IMR-90 (cell line): Measurements from ENCODE around the gene ZSCAN10. TPM values are rescaled to one million over a fixed set of nuclear protein-coding genes. Genes with fewer than 3 reads are reported as not detected.

Source experiments
- ATAC-seq: fragments of 200-7000 bp; cut with Tn5 transposase; 2 replicates; pipeline ENCODE4 v1.9.1; 2020; ENCODE audit warnings: low read depth, mild to moderate bottlenecking, moderate library complexity
- BruUV-seq: library from RNA; stranded (reverse); fragments of 400-500 nt; replicated peaks from 2 replicates; lab custom pipeline; 2021; lab: Mats Ljungman, UMichigan
- CTCF ChIA-PET: fragments of 300-600 bp; formaldehyde crosslinking; extraction: SDS; loops from one replicate; lab custom pipeline; 2021; ENCODE audit warnings: antibody characterized with exemption; lab: Yijun Ruan, JAX
- POLR2A ChIA-PET: fragments of 300-600 bp; sonication (Branson Sonifier 250); formaldehyde crosslinking; loops from one replicate; lab custom pipeline; 2022; ENCODE audit warnings: antibody characterized with exemption; ENCODE audit not compliant: unreplicated experiment; lab: Charles Lee
- DNase-seq: peaks from one replicate; pipeline ENCODE4 v3.0.0; 2013
- H2AFZ ChIP-seq: replicated peaks from 2 replicates; pipeline ENCODE3; 2013; ENCODE audit warnings: low read length, mild to moderate bottlenecking; ENCODE audit not compliant: poor library complexity
- H2AK5ac ChIP-seq: 2 replicates; pipeline ENCODE4 v1.6.1; 2013; ENCODE audit warnings: low read depth, low read length, inconsistent platforms
- H2AK9ac ChIP-seq: replicated peaks from 2 replicates; pipeline ENCODE3; 2013; ENCODE audit warnings: mild to moderate bottlenecking, low read depth, low read length, moderate library complexity; ENCODE audit not compliant: poor library complexity
- H2BK120ac ChIP-seq: 2 replicates; pipeline ENCODE4 v1.6.1; 2013; ENCODE audit warnings: low read depth, low read length, inconsistent platforms
- H2BK15ac ChIP-seq: 3 replicates; pipeline ENCODE4 v1.6.1; 2013; ENCODE audit warnings: low read depth, low read length, inconsistent platforms
- H2BK20ac ChIP-seq: 2 replicates; pipeline ENCODE4 v1.6.1; 2013; ENCODE audit warnings: low read depth, mild to moderate bottlenecking, inconsistent platforms, low read length, moderate library complexity
- H2BK5ac ChIP-seq: 2 replicates; pipeline ENCODE4 v1.6.1; 2013; ENCODE audit warnings: mild to moderate bottlenecking, low read depth, low read length, inconsistent platforms; ENCODE audit not compliant: poor library complexity, severe bottlenecking
- H3K14ac ChIP-seq: replicated peaks from 2 replicates; pipeline ENCODE4 v1.6.1; 2013; ENCODE audit warnings: low read depth, low read length, inconsistent platforms
- H3K18ac ChIP-seq: 2 replicates; pipeline ENCODE4 v1.6.1; 2013; ENCODE audit warnings: low read depth, low read length, control low read depth
- H3K23ac ChIP-seq: 2 replicates; pipeline ENCODE4 v1.6.1; 2013; ENCODE audit warnings: low read depth, low read length, inconsistent platforms
- H3K27ac ChIP-seq: 2 replicates; pipeline ENCODE4 v1.5.1; 2013; ENCODE audit warnings: mild to moderate bottlenecking, control low read depth, low read length; ENCODE audit not compliant: insufficient read depth
- H3K27me3 ChIP-seq: 2 replicates; pipeline ENCODE4 v1.6.1; 2013; ENCODE audit warnings: low read length; ENCODE audit not compliant: control insufficient read depth, insufficient read depth
- H3K36me3 ChIP-seq: 2 replicates; pipeline ENCODE4 v1.6.1; 2013; ENCODE audit warnings: low read length, mixed read lengths; ENCODE audit not compliant: control insufficient read depth, insufficient read depth
- H3K4ac ChIP-seq: 2 replicates; pipeline ENCODE4 v1.6.1; 2013; ENCODE audit warnings: low read depth, low read length, inconsistent platforms
- H3K4me1 ChIP-seq: 2 replicates; pipeline ENCODE4 v1.6.1; 2013; ENCODE audit warnings: low read length, mixed read lengths; ENCODE audit not compliant: control insufficient read depth, insufficient read depth
- H3K4me2 ChIP-seq: 2 replicates; pipeline ENCODE4 v1.6.1; 2013; ENCODE audit warnings: low read depth, mild to moderate bottlenecking, control low read depth, low read length, moderate library complexity
- H3K4me3 ChIP-seq: 2 replicates; pipeline ENCODE4 v1.5.1; 2013; ENCODE audit warnings: low read depth, mild to moderate bottlenecking, control low read depth, low read length, moderate library complexity; ENCODE audit not compliant: insufficient read depth
- H3K56ac ChIP-seq: 2 replicates; pipeline ENCODE4 v1.6.1; 2013; ENCODE audit warnings: low read length, inconsistent platforms; ENCODE audit not compliant: insufficient read depth; ENCODE audit errors: extremely low read depth
- H3K79me1 ChIP-seq, 2 experiments: 2 replicates each; pipeline ENCODE4 v1.6.1; 2013; ENCODE audit warnings: low read length in 2 of 2, inconsistent platforms in 1 of 2, low read depth in 1 of 2
- H3K9ac ChIP-seq: 2 replicates; pipeline ENCODE4 v1.6.1; 2013; ENCODE audit warnings: low read depth, low read length, control low read depth
- H3K9me1 ChIP-seq: 2 replicates; pipeline ENCODE4 v1.6.1; 2013; ENCODE audit warnings: low read length, inconsistent platforms; ENCODE audit not compliant: insufficient read depth
- H3K9me3 ChIP-seq: 2 replicates; pipeline ENCODE4 v1.6.1; 2013; ENCODE audit warnings: low read length; ENCODE audit not compliant: control insufficient read depth, insufficient read depth
- H4K20me1 ChIP-seq: 2 replicates; pipeline ENCODE4 v1.6.1; 2013; ENCODE audit warnings: low read length, inconsistent platforms; ENCODE audit not compliant: insufficient read depth
- H4K5ac ChIP-seq: 2 replicates; pipeline ENCODE4 v1.6.1; 2013; ENCODE audit warnings: mild to moderate bottlenecking, low read depth, low read length, control low read depth
- H4K8ac ChIP-seq, 2 experiments: 2 replicates each; pipeline ENCODE4 v1.6.1; 2013; ENCODE audit warnings: low read depth in 2 of 2, low read length in 2 of 2, control low read depth in 1 of 2, inconsistent platforms in 1 of 2
- H4K91ac ChIP-seq: 2 replicates; pipeline ENCODE4 v1.6.1; 2013; ENCODE audit warnings: low read depth, low read length, inconsistent platforms; ENCODE audit not compliant: insufficient read depth
- BHLHE40 ChIP-seq: fragments of 150-350 bp; IDR thresholded peaks from 2 replicates; pipeline ENCODE4 v1.6.1; 2016; ENCODE audit warnings: mild to moderate bottlenecking, low read depth, low read length
- CEBPB ChIP-seq: IDR thresholded peaks from 2 replicates; pipeline ENCODE4 v1.6.1; 2012; ENCODE audit warnings: low read depth, low read length, improper control_type of control experiment
- CHD1 ChIP-seq: IDR thresholded peaks from 2 replicates; pipeline ENCODE4 v1.6.1; 2012; ENCODE audit warnings: low read depth, low read length, improper control_type of control experiment
- CTCF ChIP-seq: conservative IDR thresholded peaks from 2 replicates; pipeline ENCODE4 v1.5.1; 2012; ENCODE audit warnings: mild to moderate bottlenecking, low read depth, low read length, improper control_type of control experiment
- ELK1 ChIP-seq: fragments of 150-350 bp; IDR thresholded peaks from 2 replicates; pipeline ENCODE4 v1.6.1; 2016; ENCODE audit warnings: low read depth, mild to moderate bottlenecking, low read length, moderate library complexity, borderline replicate concordance
- FOS ChIP-seq: fragments of 150-350 bp; IDR thresholded peaks from 2 replicates; pipeline ENCODE4 v1.6.1; 2016; ENCODE audit warnings: low read depth, low read length
- MAFK ChIP-seq: IDR thresholded peaks from 2 replicates; pipeline ENCODE4 v1.6.1; 2012; ENCODE audit warnings: low read depth, low read length, improper control_type of control experiment
- MAZ ChIP-seq: IDR thresholded peaks from 2 replicates; pipeline ENCODE4 v1.6.1; 2012; ENCODE audit warnings: low read depth, mild to moderate bottlenecking, low read length, improper control_type of control experiment, moderate library complexity, borderline replicate concordance
- MXI1 ChIP-seq: IDR thresholded peaks from 2 replicates; pipeline ENCODE4 v1.6.1; 2012; ENCODE audit warnings: low read depth, mild to moderate bottlenecking, low read length, moderate library complexity, borderline replicate concordance
- NFE2L2 ChIP-seq: fragments of 150-350 bp; IDR thresholded peaks from 2 replicates; pipeline ENCODE4 v1.6.1; 2016; ENCODE audit warnings: low read depth, mild to moderate bottlenecking, low read length
- POLR2A ChIP-seq: IDR thresholded peaks from 2 replicates; pipeline ENCODE4 v1.6.1; 2012; ENCODE audit warnings: mild to moderate bottlenecking, low read depth, low read length
- RAD21 ChIP-seq: IDR thresholded peaks from 2 replicates; pipeline ENCODE4 v1.6.1; 2012; ENCODE audit warnings: low read length, improper control_type of control experiment
- RCOR1 ChIP-seq: IDR thresholded peaks from 2 replicates; pipeline ENCODE4 v1.6.1; 2012; ENCODE audit warnings: mild to moderate bottlenecking, low read length, improper control_type of control experiment; ENCODE audit not compliant: insufficient replicate concordance
- RFX5 ChIP-seq: IDR thresholded peaks from 2 replicates; pipeline ENCODE4 v1.8.0; 2012; ENCODE audit warnings: low read depth, mild to moderate bottlenecking, low read length, moderate library complexity
- SMC3 ChIP-seq: fragments of 150-350 bp; IDR thresholded peaks from 2 replicates; pipeline ENCODE4 v1.6.1; 2016; ENCODE audit warnings: low read depth, mild to moderate bottlenecking, antibody characterized with exemption, low read length, moderate library complexity
- WGBS, 2 experiments: methylation state at CpG; one replicate each; pipeline versions ENCODE4 v1.1.5 to v1.1.7; 2013; ENCODE audit warnings: missing lambda C conversion rate in 2 of 2; ENCODE audit not compliant: insufficient read length in 1 of 2; ENCODE audit errors: extremely low coverage in 2 of 2; 5-methylcytosine and 5-hydroxymethylcytosine counted together
- dilution Hi-C: fragments of 300-500 bp; cut with HindIII; formaldehyde crosslinking; loops from one replicate; pipeline ENCODE4 v1.14.3; 2018; ENCODE audit warnings: low sequenced_read_pairs; ENCODE audit not compliant: unreplicated experiment
- in situ Hi-C: fragments of 300-500 bp; cut with MboI; formaldehyde crosslinking; loops from 3 replicates; pipeline ENCODE4 v1.14.3; 2019; ENCODE audit warnings: low sequenced_read_pairs, inconsistent platforms, mixed read lengths
- intact Hi-C: fragments of 100-400 bp; cut with micrococcal nuclease; formaldehyde crosslinking; loops from 2 replicates; pipeline ENCODE4 v1.10.0; 2022
- polyA plus RNA-seq, 3 experiments: library from polyadenylated mRNA; depleted of rRNA; stranded (reverse); fragments of >200 nt; gene quantifications; 2 replicates each; pipeline ENCODE4 v1.2.3, GENCODE V29; 2012; ENCODE audit warnings: low replicate concordance in 1 of 3
- total RNA-seq: library from RNA; depleted of rRNA; stranded (reverse); fragments of >200 nt; gene quantifications from 2 replicates; pipeline ENCODE4 v1.2.3, GENCODE V29; 2012

ZSCAN10 gene
- total and polyA plus RNA-seq, 2 of the 4 experiments (the other 2 are of a cell fraction) = not detected

GRCh38 chr16:3148256-3149192 is 49.4 kb upstream of the ZSCAN10 start:
- no peak overlapping the region for H2BK20ac ChIP-seq
- H2BK15ac ChIP-seq = no peak overlapping the region
- DNase-seq = no peak
- H3K18ac ChIP-seq = no peak overlapping the region
- no peak overlapping the region for H3K4me2 ChIP-seq
- no peak overlapping the region for H4K8ac ChIP-seq
- H3K56ac ChIP-seq = no peak overlapping the region
- WGBS, 2 experiments = 100% methylated on average over 1 of the region's 13 CpGs; no CpG with 5 or more reads in 1 of the 2 experiments
- H4K20me1 ChIP-seq = peaks cover 11% of the 10 kb centered on the region
- intact Hi-C loops (no loop called here), in situ Hi-C loops (no loop called here), dilution Hi-C loops (no loop called here)
- H3K14ac ChIP-seq = no peak overlapping the region
- no peak overlapping the region for H3K4me3 ChIP-seq
- peaks cover 0 to 13% of the 10 kb centered on the region in 2 experiments; a peak in 2 of 4 replicates for H3K79me1 ChIP-seq
- H2BK120ac ChIP-seq = no peak overlapping the region
- no peak overlapping the region for H2BK5ac ChIP-seq
- H3K9ac ChIP-seq = no peak overlapping the region
- H2AFZ ChIP-seq = no peak overlapping the region
- no peak overlapping the region for H4K5ac ChIP-seq
- no peak overlapping the region for H3K27ac ChIP-seq
- ChIA-PET CTCF (interaction anchor here (1.6 kb wide), 1 partner anchor 19 kb away, joined by 6 read pairs; no protein-coding TSS in a partner anchor), POLR2A (interaction anchor here (0.6 to 1.0 kb wide), 2 partner anchors 14 to 23 kb away, joined by 3 read pairs; partner anchors contain the start of gene ZNF213)
- no peak for ATAC-seq
- H3K4ac ChIP-seq = peak overlapping the region; percentile 95
- H3K9me1 ChIP-seq = 0 out of 2 replicates have a peak, but pooled peaks cover 7% of the 10 kb centered on the region
- peak overlapping the region; percentile 98 for H2AK9ac ChIP-seq
- BruUV-seq = no TSS peak
- H2AK5ac ChIP-seq = no peak overlapping the region; the same call in 1 of the 2 replicates
- H3K36me3 ChIP-seq = no peaks in the 10 kb centered on the region
- H4K91ac ChIP-seq = no peak overlapping the region
- H3K23ac ChIP-seq = no peak overlapping the region
- no peaks in the 10 kb centered on the region for H3K27me3 ChIP-seq
- H3K4me1 ChIP-seq = peaks cover 3% of the 10 kb centered on the region; the same call in 1 of the 2 replicates
- no peaks in the 10 kb centered on the region for H3K9me3 ChIP-seq
- TF ChIP-seq POLR2A (no peak), RCOR1 (no peak), MAZ (no peak), CTCF (no peak), RAD21 (no peak), BHLHE40 (no peak), RFX5 (no peak), NFE2L2 (no peak), MAFK (no peak), ELK1 (no peak), MXI1 (no peak), SMC3 (no peak), FOS (no peak), CEBPB (no peak), CHD1 (no peak)
